NCI-H1436 treated with DMSO at 0.1 percent for 48 hours (cell line): Measurements from ENCODE around the gene CCDC81.

Source experiments
- DNase-seq: peaks from one replicate; lab custom pipeline; 2025; lab: John Stamatoyannopoulos, UW

The CCDC81 gene

DNA sequence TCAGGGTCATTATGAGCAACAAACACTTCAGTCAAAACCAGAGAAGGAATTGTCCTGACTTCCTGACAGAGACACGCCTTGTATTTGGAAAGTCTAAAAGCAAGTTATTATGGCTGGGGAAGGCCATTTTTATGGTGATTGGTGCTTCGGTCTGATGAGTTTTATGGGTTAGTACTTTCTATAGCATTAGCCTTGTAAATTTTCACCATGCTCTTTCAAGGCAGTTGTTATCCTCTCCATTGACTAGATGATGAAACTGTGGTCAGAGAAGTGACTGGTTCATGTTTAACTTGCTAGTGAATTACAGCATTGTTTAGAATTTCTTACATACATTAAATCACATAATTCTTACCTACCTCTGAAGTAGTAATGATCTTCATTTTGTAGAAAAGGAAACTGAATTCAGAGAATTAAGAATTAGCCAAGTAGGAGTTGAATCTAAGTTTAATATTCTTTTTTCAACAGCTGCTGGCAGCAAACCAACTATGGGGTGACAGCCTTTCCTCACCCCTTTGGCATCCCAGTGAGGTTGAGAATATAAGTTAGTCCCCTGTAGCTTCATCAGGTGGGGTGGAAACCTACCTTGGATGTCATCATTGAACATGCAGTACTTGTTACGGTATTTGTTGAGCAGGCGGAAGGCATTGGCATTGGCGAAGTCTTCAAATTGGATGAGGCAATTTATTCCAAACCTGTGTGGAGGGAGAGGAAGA is 90.0 kb downstream of the CCDC81 start:
- DNase-seq, result no peak

DNA sequence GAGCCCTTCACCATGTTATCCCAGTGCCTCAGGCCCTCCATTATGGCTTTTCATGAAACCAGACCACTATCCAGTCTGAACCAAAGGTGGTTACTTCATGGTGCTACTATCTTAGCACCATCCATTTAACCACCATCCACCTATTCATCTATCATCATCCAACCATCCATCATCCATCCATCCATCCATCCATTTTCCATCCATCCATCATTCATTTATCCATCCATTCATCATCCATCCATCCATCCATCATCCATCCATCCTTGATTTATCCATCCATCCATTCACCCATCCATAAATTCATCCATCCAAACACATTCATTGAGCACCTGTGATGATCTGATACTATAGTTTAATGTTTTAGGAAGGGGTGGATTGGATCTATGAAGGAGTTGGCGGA is 93.5 kb downstream of the CCDC81 start:
- DNase-seq, result no peak

DNA sequence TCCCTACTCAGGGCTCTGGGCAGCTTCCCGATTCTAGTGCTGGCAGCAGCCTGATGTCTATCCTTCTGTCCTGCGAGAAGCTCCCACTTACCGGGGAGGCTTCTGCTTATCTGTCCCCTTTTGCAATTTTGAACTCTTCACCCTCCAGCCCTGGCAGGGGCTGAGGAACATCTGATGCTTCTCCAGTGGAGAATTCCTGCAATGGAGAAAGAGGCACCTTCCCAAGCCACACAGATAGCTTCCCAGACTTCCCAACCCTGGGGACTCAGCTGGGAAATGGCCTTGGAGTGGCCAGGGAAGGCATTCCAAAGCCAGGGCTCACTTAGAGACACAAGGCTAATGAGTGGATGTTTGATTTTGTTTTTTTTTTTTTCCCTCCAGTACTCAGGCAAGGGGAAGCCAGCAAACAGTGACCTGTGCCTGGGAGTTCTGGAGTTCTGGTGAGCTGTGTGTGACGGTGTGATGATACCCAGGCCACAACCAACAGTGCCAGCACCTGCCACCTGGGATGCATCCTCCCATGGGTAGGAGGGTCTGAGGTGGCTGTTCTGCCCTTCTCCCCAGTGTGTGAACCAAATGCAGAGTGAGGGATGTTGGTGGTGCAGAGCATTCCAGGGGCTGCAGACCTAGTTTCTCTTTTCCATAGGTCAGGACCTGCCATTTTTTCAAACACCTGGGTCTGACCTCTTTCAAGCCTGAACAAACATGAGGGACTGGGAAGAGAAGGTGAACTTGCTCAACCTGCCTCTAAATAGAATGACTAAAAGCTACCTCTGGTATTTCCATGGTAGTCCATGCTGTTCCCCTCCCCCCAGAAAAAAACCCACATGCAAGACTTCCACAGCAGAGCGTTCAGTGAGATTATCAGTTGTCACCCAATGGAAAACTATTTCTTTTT is 95.1 kb downstream of the CCDC81 start:
- no peak for DNase-seq
